NCI-H1048 (cell line): ENCODE results near the gene SLC19A3.
"Not testable (repeated sequence)": the region's sequence is repeated elsewhere in the genome, so short reads cannot be mapped to it uniquely, and the experiment has no call there.

Source experiments
- DNase-seq: peaks from one replicate; lab custom pipeline; 2025; lab: John Stamatoyannopoulos, UW

The SLC19A3 gene

DNA sequence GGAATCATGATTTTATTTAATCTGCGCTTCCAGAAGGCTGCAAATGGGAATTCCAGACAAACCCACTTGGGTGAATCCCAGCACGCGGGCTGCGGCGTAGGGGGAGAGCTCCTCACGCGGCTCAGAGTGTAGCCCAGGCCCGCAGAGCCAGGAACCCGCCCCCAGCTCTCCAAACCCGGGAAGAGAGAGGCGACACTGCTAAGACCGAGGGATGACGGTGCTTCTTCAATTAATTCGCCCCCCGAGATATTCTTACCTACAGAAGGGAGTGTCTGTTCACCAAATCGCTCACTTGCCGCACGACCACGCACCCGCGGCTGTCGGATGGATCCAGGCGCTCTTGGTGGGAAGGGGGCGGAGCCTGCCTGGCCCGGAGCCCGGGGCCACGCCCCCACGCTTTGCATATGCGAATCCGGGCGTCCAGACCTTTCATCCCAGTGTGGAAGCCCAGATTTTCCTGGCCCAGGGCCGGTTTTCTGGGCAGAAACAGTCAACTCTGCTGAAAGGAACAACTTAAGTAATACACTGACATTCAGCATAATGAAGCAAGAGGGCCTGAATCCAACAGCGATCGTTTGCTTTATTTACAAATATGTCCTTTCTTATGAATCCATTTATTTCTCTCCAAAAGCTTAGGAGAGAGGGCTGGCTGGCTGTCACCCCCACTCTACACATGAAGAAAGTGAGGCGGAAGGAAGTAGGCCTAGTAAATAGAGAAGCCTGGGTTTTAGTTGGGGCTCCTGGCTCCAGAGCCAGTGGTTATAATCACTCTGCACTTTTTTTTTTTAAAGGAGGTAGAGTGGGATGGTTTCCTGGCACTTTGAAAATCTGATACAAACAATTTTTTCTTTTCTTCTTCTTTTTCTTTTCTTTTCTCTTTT, at the start of gene SLC19A3:
Gene SLC19A3 (minus strand): TSS at position 342 of the 881 bp plus-strand sequence. CDS start 15,710 bp downstream, outside the sequence.
- DNase-seq: peak; percentile 43

GRCh38 chr2:227766373-227766883, 48.6 kb upstream of the SLC19A3 start:
- no peak for DNase-seq

DNA sequence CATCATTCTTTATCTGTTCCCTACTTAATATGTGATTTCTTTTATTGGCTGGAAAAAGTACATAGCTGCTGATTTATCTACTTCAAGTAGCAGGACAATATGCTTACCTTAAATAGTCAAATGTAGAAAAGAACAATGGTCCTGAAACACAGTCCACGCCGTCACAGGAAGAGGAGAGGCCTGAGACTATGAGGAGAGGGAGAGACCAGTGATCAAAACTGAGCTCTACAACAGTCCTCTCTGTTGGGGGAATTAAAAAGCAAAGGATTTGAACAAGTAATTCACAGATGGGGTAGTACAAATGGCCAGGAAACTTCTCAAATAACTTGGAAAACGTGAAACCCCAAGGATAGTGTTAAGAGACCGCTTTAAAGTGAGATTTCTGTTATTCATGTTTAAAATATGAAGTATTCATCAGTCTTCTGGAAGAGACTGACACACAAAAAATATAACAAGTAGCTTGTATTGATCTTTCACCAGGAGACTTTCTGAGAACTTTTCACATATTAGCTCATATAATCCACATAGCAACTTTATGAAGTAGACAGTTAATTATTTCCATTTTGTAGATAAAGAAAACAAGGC, 48.1 kb upstream of the SLC19A3 start:
- DNase-seq: no peak

DNA sequence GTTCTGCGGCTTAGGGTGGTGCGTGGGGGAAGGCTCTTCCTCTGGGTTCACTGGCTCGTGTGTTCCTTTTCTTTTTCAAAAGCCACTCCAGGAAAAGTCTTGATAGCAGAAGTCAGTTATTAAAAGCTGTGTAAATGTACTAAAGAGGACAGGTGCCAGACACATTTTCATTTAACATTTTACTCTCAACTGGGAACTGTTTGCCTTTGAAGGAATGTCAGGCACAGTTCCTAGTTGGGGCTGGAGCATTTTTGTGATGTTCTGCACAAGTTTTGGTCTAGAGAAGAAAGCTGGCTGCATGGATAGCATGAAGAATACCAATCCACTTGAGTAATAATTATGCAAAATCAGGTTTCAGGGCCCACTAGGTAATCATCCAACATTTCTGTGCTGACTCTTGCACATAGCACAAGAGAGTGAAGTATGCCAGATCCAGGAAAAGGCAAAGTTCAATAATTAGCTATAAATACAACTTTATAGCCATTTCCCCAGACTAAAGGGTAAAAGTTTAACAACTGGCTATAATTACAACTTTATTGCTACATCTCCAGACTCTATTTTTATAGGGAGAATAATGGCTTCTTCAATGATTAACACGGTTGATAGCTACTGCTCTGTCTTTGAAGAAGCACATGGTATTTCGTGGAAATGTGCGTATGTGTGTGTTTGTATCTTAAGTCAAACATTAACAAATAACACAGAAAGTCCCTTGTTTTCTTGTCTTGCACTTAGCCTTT, 44.1 kb upstream of the SLC19A3 start:
- no peak for DNase-seq

DNA sequence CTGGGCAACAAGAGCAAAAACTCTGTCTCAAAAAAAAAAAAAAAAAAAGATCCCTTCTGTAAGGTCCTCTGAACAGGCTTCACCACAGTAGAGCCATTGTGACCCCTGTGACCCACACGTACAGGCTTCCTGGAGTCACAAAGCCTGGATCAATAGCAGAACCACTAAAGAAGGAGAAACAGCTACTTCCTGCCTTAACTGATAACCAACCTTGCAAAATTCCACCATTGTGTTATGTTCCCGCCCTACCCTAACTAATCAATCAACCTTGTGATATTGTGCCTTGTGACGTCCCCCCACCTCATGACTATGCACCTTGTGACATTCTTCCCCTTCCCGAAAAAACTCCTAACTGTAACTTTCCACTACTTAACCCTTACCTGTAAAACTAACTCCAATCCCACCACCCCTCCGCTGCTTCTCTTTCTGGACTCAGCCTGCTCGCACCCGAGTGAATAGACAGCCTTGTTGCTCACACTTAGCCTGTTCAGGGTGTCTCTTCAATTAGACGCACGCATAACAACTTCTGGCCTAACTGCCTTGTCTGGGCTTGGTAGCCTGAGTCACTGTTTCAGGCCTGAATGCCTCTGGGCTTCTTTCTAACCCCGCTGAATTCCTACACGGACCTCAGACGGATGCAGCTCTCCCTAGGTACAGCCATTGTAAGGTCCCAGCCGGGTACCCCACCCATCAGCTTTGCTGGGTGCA, 41.7 kb upstream of the SLC19A3 start:
- DNase-seq: no peak

DNA sequence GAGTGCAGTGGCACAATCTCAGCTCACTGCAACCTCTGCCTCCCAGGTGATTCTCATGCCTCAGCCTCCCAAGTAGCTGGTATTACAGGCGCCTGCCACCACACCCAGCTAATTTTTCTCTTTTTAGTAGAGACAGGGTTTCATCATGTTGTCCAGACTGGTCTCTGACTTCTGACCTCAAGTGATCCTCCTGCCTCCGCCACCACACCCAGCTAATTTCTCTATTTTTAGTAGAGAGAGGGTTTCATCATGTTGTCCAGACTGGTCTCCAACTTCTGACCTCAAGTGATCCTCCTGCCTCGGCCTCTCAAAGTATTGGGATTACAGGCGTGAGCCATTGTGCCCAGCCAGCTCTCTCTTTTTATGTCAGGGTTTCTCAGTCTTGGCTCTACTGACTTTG, 38.4 kb upstream of the SLC19A3 start:
- DNase-seq: not testable (repeated sequence)

DNA sequence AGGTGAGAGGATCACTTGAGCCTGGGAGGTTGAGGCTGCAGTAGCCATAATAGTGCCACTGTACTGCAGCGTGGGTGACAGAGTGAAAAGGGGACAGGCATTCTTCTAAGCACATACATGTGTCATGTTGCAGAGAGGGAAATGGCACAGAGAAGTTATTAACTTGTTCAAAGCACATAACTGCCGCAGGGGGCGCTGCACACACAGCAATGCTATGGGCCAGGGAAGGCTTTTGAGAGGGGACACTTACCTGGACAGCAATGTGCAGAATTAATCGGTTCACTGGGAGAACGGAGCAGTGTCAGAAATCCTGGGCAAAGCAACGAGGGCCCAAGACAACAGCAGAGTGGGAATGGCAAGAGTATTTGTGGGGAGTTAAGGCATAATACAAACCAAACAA, 30.3 kb upstream of the SLC19A3 start:
- no peak for DNase-seq

DNA sequence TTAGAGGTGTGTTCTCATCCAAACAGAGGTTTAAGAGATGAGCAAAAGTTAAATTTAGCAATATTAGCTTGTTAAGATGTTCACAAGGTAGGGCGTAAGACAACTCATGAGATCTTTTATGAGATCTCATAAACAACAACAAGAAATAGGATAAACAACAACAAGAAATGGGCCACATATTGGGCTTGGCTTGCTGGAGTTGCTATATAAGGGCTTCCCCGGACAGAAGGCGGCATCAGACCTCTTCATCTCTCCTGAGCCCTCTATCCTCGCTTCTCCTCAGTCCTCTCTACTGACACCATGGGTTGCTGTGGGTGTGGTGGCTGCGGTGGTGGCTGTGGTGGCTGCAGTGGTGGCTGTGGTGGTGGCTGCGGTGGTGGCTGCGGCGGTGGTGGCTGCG, 27.8 kb upstream of the SLC19A3 start, which contains the start of gene SCYGR8:
Gene SCYGR8 (plus strand): TSS at position 301 of the 400 bp plus-strand sequence. CDS start 0 bp downstream, at position 301.
- DNase-seq: no peak

GRCh38 chr2:227740705-227741104, 22.9 kb upstream of the SLC19A3 start:
- DNase-seq: not testable (repeated sequence)

GRCh38 chr2:227739351-227739750, 21.5 kb upstream of the SLC19A3 start:
- no peak for DNase-seq

GRCh38 chr2:227728035-227728434, 10.2 kb upstream of the SLC19A3 start, which contains the start of gene SCYGR7:
Gene SCYGR7 (plus strand): TSS chr2:227728335. CDS start chr2:227728335, 0 bp downstream.
- DNase-seq: no peak

DNA sequence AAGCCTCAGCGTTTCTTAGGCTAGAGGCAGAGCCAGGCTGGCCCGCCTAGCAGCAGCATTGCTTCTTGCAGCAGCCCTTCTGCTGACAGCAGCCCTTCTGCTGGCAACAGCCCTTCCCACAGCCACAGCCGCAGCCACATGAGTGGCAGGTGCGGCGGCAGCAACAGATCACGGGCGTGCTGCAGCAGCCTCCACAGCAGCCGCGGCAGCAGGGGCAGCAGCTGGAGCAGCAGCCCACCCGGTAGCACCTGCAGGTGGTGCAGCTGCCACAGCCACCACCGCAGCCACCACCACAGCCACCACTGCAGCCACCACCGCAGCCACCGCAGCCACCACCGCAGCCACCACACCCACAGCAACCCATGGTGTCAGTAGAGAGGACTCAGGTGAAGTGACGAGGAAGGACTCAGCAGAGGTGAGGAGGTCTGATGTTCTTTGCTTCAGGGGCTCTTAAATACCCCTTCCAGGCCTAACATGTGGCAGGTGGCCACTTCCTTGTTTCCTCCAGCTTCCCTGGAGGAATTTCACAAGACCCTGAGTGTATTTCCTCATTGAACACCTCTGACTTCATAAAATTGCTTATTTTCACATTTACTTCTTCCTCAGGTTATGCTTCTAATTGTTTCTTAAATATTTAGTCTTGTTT, 6.7 kb upstream of the SLC19A3 start, which contains the start of gene SCYGR6:
Gene SCYGR6 (minus strand): TSS at position 364 of the 646 bp plus-strand sequence. CDS start 0 bp downstream, at position 364.
- DNase-seq: no peak

DNA sequence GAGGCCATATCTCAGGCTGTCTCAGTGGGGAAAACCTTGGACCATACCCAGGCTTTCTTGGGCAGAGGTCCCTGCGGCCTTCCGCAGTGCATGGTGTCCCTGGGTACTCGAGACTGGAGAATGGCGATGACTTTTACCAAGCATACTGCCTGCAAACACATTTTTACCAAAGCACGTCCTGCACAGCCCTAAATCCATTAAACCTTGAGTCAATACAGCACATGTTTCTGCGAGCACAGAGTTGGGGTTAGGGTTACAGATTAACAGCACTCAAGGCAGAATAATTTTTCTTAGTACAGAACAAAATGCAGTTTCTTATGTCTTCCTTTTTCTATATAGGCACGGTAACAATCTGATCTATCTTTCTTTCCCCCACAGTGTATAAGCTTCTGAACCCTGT, 5.0 kb upstream of the SLC19A3 start:
- not testable (repeated sequence) for DNase-seq

DNA sequence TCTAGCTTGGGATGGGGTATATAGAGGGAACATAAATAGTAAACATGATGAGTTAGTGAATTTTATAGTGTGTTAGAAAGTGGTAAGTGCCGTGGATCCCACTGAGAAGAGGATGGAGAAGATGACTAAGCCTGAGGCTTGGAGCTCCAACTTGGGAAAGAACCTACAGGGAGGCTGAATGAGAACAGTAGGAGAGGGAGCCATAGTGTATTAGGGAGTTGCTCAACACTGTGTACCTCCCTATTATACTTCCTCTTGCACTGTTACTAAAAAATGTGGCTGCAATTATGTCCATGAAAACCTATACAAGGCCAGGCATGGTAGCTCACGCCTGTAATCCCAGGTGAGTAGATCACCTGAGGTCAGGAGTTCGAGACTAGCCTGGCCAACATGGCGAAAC, 2.9 kb upstream of the SLC19A3 start:
- DNase-seq: no peak

DNA sequence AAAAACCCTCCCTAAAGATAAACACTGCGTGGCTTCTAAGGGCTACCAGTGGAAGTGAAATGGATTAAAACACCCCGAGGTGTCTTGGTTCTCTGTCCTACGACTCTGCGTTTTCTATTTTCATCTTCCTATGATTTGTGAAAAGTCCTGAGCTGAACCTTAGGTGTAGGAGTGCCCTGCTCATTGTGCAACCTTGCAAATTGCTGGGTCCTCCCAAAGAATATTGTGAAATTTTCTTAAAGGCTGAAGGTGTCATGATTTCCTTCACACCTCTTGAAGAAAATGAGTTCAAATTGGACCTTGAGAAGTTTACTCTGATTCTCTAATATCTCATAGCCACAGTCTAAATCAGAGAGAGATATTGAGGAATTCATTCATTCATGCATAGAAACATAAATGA, 1.8 kb upstream of the SLC19A3 start:
- no peak for DNase-seq

GRCh38 chr2:227716501-227716900, 1.3 kb downstream of the SLC19A3 start:
- DNase-seq: no peak

GRCh38 chr2:227713291-227713690, 4.5 kb downstream of the SLC19A3 start:
- no peak for DNase-seq

DNA sequence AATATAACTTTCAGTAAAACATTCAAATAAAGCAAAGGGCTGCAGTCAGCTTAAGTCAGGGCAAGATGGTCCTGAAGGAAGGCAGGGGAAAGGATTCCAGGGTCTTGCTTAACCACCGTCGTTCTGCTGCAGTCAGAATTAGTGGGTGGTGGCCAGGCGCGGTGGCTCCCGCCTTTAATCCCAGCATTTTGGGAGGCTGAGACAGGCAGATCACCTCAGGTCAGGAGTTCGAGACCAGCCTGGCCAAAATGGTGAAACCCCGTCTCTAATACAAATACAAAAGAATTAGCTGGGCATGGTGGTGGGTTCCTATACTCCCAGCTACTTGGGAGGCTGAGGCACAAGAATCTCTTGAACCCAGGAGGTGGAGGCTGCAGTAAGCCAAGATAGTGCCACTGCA, 6.8 kb downstream of the SLC19A3 start:
- DNase-seq: no peak

DNA sequence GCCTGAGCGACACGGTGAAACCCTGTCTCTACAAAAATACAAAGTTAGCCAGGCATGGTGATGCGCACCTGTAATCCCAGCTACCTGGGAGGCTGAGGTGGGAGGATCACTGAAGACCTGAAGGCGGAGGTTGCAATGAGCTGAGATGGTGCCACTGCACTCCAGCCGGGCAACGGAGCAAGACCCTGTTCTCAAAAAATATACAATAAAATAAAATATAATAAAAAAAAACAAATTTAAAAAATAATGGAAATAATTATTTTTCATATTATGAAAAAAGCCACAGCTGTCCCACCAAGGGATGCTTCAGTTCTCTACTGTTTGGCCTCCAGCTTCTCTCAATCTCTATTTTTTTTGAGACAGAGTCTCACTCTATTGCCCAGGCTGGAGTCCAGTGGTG, 10.4 kb downstream of the SLC19A3 start:
- no peak for DNase-seq

GRCh38 chr2:227706859-227707258, 11.0 kb downstream of the SLC19A3 start:
- no peak for DNase-seq

DNA sequence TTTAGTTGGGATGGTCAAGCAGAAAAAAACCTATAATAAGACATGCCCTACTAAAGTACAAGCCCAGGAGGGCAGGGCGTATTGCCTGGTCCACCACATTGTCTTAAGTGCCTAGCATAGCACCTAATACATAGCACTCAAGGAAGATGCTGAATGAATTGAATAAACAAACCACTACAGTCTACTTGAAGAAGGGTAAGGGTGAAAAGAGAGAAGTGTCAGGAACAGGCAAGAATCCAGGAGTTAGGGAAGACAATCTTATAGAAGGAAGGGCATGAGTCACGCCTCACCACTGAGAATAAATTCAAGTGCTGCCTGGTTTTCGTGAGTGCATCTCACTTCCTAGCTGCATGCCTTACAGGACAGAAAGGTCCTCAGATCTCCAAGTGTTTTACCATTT, 13.9 kb downstream of the SLC19A3 start:
- no peak for DNase-seq
